ENCODE results near the gene DIAPH2. TPM values are rescaled to one million over a fixed set of nuclear protein-coding genes. Genes with fewer than 3 reads are reported as not detected.

Gene DIAPH2
- total and polyA plus RNA-seq, 2 of the 13 experiments (the other 11 are each of a cell fraction or from before 2014, with no cell fraction given), result 2.1 to 8.5 TPM

DNA sequence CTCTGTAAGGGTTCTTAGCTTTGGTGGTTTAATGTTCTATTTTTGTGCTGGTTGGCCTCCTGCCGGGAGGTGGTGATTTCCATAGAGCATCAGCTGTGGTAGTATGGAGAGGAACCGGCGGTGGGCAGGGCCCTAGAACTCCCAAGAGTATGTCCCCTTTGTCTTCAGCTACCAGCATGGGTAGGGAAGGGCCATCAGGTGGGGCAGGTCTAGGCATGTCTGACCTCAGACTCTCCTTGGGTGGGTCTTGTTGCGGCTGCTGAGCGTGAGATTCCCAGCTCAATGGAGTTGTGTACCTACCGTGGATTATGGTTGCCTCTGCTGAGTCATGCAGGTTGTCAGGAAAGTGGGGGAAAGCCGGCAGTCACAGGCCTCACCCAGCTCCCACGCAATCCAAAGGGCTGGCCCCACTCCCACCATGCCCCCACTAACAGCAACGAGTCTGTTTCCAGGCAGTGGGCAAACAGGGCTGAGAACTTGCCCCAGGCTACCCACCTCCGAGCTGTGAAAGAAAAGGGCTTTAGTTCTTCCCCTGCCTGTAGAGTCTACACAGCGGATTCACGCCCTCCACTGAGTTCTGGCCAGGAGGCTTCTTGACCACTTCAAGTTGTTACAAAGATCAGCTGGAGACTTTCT is 434.9 kb downstream of the DIAPH2 start (continued):
- TF ChIP-seq, protein P1, sequence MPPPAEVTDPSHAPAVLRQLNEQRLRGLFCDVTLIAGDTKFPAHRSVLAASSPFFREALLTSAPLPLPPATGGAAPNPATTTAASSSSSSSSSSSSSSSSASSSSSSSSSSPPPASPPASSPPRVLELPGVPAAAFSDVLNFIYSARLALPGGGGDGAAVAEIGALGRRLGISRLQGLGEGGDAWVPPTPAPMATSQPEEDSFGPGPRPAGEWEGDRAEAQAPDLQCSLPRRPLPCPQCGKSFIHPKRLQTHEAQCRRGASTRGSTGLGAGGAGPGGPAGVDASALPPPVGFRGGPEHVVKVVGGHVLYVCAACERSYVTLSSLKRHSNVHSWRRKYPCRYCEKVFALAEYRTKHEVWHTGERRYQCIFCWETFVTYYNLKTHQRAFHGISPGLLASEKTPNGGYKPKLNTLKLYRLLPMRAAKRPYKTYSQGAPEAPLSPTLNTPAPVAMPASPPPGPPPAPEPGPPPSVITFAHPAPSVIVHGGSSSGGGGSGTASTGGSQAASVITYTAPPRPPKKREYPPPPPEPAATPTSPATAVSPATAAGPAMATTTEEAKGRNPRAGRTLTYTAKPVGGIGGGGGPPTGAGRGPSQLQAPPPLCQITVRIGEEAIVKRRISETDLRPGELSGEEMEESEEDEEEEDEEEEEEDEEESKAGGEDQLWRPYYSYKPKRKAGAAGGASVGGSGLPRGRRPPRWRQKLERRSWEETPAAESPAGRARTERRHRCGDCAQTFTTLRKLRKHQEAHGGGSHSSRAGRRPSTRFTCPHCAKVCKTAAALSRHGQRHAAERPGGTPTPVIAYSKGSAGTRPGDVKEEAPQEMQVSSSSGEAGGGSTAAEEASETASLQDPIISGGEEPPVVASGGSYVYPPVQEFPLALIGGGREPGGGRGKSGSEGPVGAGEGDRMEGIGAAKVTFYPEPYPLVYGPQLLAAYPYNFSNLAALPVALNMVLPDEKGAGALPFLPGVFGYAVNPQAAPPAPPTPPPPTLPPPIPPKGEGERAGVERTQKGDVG (CRISPR knock-in tag; IDR thresholded peaks at IDR 0.05; ENCODE audit: borderline replicate concordance), result no peak
- TF ChIP-seq SRSF1 (optimal IDR thresholded peaks at IDR 0.05; ENCODE audit: low read depth, low read length), result no peak
- no peak for TF ChIP-seq ZNF569 (CRISPR knock-in tag; IDR thresholded peaks at IDR 0.05; ENCODE audit: borderline replicate concordance)
- TF ChIP-seq SIX1 (CRISPR knock-in tag; IDR thresholded peaks at IDR 0.05; ENCODE audit: borderline replicate concordance), result no peak
- no peak for TF ChIP-seq DMAP1 (CRISPR knock-in tag; IDR thresholded peaks at IDR 0.05)
- TF ChIP-seq NCOA1 (CRISPR knock-in tag; IDR thresholded peaks at IDR 0.05), result no peak
- TF ChIP-seq MZF1 (CRISPR knock-in tag; IDR thresholded peaks at IDR 0.05; ENCODE audit: borderline replicate concordance), result no peak
- TF ChIP-seq ZNF292 (CRISPR knock-in tag; IDR thresholded peaks at IDR 0.05; ENCODE audit: borderline replicate concordance, low read depth), result no peak
- TF ChIP-seq HES4 (CRISPR knock-in tag; IDR thresholded peaks at IDR 0.05; ENCODE audit: borderline replicate concordance), result no peak
- TF ChIP-seq PRPF4 (IDR thresholded peaks at IDR 0.05; ENCODE audit: low read depth, low read length, poor library complexity, severe bottlenecking), result no peak

DNA sequence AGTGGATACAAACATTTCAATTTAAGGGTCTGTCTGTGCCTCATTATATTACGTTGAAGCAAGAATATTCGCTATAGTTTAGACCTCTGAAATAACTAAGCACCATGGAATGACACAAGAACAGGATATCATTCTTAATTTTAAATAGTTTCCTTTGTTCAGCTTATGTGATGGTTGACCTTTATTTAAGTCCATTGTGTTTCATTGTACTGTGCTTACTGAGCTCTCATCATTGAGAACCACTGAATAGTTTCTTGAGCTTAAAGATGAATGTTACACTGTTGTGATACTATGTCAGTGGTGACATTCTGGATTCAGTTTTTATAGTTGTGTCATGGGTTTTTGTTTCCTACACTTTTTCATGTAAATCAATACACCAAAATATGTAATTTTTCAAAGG is 438.4 kb downstream of the DIAPH2 start:
- CTCF ChIA-PET (ENCODE audit: low intra/inter-chr PET ratio, low total read pairs), result no interaction called here
- no TSS peak for BruUV-seq (replicated peaks)
- Histone ChIP-seq H3K4me1 (ENCODE audit: insufficient read depth, low read length) (no peaks in the 10 kb centered on the region), H3K4me3 (replicated peaks in 1 of 3; ENCODE audit: insufficient read depth in 1 of 3, low read depth in 2 of 3, low read length in 3 of 3) (no peak overlapping the region), H4K20me1 (ENCODE audit: insufficient read depth, low read length) (no peaks in the 10 kb centered on the region), H3K27me3 (ENCODE audit: control insufficient read depth in 1 of 2, insufficient read depth in 2 of 2, low read length in 2 of 2) (no peaks in the 10 kb centered on the region), H3K9me3 (ENCODE audit: low read length) (no peaks in the 10 kb centered on the region), H3K36me3 (replicated peaks in 1 of 2; ENCODE audit: control insufficient read depth in 1 of 2, insufficient read depth in 2 of 2, low read length in 2 of 2) (no peaks in the 10 kb centered on the region), H2AFZ (ENCODE audit: low read length) (no peak overlapping the region), H3K9ac (ENCODE audit: insufficient read depth, low read depth, low read length) (no peak overlapping the region), H3K79me2 (ENCODE audit: insufficient read depth, low read length) (no peaks in the 10 kb centered on the region), H3K4me2 (ENCODE audit: low read depth, low read length) (no peak overlapping the region), H3K27ac (ENCODE audit: extremely low read length, insufficient read depth, low read length) (no peak overlapping the region)
- intact Hi-C loops (cut with micrococcal nuclease; ENCODE audit: unreplicated experiment) (no loop called here), in situ Hi-C loops (cut with HindIII; ENCODE audit: extremely low pct_ligation_motif_present, low pct_unique_long_range_greater_than_20kb) (no loop called here)
- 90% methylated on average over 2 of the region's 2 CpGs for WGBS (ENCODE audit: low lambda C conversion rate)
- POLR2A ChIA-PET, result no interaction called here
- DNase-seq (ENCODE audit: low spot score), result no peak
- no peak for FAIRE-seq
- no peak for ATAC-seq
- TF ChIP-seq POLR2G (IDR thresholded peaks at IDR 0.05; ENCODE audit: low read depth, low read length) (no peak), NONO (IDR thresholded peaks at IDR 0.05) (no peak), NONO (CRISPR knock-in tag; conservative IDR thresholded peaks at IDR 0.05) (no peak), ZBTB7B (CRISPR knock-in tag; IDR thresholded peaks at IDR 0.05) (no peak), TBX2 (CRISPR knock-in tag; IDR thresholded peaks at IDR 0.05; ENCODE audit: borderline replicate concordance) (no peak), MZF1 (CRISPR knock-in tag; IDR thresholded peaks at IDR 0.05; ENCODE audit: borderline replicate concordance) (no peak), TARDBP (CRISPR knock-in tag; IDR thresholded peaks at IDR 0.05) (no peak)
- TF ChIP-seq, protein P2, sequence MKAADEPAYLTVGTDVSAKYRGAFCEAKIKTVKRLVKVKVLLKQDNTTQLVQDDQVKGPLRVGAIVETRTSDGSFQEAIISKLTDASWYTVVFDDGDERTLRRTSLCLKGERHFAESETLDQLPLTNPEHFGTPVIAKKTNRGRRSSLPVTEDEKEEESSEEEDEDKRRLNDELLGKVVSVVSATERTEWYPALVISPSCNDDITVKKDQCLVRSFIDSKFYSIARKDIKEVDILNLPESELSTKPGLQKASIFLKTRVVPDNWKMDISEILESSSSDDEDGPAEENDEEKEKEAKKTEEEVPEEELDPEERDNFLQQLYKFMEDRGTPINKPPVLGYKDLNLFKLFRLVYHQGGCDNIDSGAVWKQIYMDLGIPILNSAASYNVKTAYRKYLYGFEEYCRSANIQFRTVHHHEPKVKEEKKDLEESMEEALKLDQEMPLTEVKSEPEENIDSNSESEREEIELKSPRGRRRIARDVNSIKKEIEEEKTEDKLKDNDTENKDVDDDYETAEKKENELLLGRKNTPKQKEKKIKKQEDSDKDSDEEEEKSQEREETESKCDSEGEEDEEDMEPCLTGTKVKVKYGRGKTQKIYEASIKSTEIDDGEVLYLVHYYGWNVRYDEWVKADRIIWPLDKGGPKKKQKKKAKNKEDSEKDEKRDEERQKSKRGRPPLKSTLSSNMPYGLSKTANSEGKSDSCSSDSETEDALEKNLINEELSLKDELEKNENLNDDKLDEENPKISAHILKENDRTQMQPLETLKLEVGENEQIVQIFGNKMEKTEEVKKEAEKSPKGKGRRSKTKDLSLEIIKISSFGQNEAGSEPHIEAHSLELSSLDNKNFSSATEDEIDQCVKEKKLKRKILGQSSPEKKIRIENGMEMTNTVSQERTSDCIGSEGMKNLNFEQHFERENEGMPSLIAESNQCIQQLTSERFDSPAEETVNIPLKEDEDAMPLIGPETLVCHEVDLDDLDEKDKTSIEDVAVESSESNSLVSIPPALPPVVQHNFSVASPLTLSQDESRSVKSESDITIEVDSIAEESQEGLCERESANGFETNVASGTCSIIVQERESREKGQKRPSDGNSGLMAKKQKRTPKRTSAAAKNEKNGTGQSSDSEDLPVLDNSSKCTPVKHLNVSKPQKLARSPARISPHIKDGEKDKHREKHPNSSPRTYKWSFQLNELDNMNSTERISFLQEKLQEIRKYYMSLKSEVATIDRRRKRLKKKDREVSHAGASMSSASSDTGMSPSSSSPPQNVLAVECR (CRISPR knock-in tag; IDR thresholded peaks at IDR 0.05; ENCODE audit: borderline replicate concordance), result no peak

All from HepG2 (cell line).